Ammon's horn (tissue), 1 donor: ENCODE measurements around the gene TMTC2.
"Not testable (repeated sequence)": the region's sequence is repeated elsewhere in the genome, so short reads cannot be mapped to it uniquely, and the experiment has no call there.

Source experiments
- DNase-seq: peaks from one replicate; pipeline ENCODE4 v3.0.0-alpha.2; 2016; ENCODE audit warnings: low spot score

Gene TMTC2

DNA sequence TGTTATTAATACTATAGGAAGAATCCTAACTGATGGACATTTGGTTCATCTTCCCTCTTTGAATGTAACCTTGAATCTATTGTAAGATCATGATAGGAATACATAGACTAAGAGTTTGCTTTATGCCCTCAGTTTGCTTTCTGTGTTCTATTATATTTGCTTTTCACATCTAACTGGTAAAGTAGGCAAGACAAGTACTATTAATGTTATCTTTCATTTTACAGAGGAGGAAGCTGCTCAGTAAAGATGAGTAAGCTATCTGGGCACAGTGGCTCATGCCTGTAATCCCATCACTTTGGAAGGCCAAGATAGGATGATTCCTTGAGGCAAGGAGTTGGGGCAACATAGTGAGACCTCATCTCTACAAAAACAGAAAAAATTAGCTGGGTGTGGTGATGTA is 103.0 kb downstream of the TMTC2 start:
- DNase-seq: no peak

DNA sequence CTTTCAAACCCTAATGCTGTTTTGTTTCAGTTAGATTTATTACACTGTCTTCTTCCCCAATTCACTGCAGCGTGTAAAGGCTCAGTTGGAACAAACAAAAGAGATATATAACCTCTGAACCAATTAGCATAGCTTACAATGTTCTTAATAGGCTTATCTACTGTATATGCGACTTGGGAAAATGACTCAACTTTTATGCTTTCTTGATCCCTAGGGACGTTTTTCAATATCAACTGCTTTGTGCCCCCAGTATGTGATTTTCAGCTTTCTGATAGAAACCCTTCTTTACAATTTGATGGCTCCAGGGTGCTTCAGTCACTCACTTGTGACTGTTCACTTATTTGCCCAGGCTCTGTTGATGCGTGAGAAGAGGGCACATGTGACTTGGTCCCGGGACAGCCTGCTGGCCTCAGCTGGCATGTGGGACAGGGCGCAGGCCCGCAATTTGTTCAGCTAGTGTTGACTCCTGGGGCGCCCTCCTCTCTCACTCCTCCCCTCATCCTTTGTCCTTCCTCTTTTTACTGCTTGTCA is 107.1 kb downstream of the TMTC2 start:
- DNase-seq: no peak

DNA sequence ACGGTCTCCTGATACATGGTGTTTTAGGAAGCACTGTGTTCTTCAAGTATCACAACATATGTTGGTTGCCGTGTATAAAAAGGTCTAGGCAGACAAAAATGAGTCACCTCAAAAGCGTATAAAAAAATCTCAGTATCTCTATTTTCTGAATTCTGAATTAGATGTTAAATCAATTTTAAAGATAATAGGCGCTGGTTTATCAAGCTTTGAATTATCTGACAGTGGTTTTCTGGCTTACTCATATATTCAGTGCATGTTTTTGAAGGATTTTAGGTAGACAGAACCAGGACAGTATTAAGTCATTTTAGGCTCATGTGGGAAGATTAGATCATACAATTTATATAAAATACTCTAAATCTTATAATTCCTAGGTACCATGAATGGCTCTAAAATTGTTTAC is 110.8 kb downstream of the TMTC2 start:
- DNase-seq: no peak

DNA sequence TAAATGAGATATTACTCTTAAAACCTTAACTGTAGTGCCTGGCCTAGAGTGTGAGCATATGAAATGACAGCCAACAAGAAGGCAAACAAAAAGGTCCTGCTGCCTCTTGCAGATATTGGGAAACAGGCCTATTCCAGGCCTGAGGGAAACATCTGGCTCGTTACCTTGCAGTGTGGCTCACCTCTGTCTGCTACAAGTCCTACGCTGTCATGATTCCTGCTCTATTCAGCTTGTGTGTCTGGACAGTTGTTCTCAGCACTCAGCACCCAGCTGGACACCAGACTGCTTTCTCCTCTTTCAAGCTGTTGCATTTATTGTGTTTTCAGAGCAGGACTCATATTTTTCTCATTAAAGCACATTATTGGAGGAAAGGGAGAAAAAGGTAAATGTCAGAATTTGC is 113.5 kb downstream of the TMTC2 start:
- no peak for DNase-seq

DNA sequence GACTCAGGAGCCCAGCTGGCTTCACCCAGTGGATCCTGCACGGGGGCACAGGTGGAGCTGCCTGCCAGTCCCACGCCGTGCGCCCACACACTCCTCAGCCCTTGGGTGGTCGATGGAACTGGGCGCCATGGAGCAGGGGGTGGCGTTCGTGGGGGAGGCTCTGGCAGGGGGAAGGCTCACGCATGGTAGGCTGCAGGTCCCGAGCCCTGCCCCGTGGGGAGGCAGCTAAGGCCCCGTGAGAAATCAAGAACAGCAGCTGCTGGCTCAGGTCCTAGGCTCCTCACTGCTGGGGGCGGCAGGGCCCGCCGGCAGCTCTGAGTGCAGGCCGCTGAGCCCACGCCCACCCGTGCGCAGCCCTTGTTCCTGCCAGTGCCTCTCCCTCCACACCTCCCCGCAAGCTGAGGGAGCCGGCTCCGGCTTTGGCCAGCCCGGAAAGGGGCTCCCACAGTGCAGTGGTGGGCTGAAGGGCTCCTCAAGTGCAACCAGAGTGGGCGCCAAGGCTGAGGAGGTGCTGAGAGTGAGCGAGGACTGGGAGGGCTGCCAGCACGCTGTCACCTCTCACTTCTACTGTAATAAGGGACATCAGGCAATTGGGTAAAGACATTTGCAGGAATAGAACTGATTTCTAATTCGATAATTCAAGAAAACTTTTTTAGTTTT is 115.4 kb downstream of the TMTC2 start:
- no peak for DNase-seq

DNA sequence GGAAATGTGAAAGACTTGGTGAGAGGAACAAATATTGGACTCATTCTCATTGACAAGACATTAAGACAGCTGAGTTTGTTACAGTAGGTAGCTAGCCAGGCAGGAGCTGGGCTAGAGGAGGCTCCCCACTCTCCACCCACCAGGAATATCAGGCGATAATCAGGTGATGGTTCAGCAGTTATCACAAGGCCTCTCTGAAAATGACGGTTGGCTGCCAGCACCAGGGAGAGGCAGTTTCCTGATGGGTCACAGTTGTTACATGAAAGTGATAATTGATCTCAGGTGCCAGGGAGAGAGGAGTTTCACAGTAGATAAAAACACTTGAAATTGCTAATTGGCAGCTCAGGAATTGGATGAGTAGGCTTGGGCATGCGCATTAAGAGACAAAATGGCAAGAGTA is 116.5 kb downstream of the TMTC2 start:
- no peak for DNase-seq

DNA sequence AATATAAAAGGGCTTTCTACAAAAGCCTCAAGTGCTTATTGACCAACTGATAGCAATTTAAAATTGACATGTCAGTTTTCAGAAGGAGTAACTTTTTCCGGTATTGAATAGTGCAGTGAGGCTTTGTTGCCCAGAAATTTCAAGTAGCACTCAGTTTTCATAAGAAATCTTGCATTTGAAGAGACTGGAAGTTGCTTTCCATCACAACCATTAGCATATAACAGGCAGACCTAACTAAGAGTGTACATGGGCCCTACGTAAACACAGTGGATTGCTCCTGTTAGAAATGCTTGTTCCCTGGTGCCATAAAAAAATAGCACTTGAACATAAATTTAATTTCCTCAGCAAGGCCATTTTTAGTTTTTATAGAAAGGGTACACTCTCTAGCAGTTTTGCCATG is 117.9 kb downstream of the TMTC2 start:
- no peak for DNase-seq

DNA sequence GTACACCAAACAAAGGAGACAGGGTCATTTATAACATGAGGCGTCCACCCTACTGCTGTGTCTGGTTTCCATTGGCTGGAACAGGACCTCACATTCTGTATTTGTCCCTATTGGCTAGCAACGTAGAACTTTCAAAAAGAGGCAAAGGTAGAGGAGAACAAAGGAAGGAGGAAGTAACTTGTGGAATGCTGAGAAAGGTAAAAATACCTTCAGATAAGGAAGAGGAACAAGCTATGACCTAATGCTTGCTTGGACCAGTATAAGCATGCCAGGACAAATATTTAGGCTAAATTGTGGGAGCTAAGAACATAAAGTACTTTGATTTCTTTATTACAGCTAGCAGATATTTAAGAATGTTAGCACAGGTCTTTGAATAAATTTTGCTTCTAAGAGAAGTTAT is 118.3 kb downstream of the TMTC2 start:
- not testable (repeated sequence) for DNase-seq

DNA sequence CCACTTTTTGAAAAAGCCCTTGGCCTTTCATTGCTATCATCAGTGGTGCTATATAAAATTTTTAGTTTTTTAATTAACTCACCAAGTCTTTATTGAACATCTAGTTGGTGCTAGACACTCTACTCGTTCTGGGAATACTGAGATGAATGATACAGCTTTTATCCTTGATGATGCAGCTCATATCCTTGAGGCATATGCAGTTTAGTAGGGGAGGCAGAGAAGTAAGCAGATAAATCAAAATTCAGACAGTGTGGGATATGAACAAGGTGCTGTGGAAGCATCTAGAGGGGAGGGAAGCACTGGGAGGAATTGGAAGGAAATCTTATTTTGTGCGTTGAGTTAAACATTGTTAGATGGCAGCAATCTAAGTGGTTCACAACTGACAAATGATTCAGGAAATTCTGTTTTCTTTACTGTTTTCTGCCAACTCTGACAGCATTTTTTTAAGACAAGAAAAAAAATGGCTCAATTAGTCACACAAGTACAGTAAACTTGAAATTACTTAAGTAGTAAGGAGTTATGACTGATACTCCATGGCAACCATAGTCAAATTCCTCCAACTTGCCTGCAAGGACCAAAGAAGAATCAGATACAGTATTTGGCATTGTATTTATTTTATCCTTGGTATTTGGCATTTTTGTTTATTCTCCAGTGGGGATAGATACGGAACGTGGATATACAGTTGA is 119.2 kb downstream of the TMTC2 start:
- DNase-seq: no peak

DNA sequence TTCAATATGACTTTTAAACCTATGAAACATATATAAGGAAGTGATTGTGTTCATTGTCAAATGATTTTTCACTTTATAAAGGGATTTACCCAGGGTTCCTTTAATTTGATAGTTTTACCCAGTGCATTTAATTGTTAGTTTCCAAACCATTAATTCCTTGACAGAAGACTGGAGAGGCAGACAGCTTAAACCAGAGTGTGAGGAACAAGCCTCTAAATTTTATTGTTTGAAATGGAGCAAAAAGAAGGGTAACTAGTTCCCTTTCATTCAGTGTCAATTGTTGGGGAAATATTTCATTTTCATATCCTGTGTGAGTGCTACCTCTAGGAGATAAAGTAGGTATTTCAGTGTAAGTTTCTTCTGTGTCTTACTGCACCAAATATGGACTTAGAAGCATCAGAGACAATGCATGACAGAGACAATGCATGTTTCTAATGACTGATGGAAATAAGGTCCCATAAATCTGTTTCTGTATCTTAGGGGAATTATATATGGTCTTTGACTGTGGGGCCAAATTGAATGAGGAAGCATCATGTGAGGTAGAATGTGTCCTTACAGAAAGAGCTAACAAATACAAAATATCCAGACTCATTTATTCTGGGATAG is 120.5 kb downstream of the TMTC2 start:
- no peak for DNase-seq

DNA sequence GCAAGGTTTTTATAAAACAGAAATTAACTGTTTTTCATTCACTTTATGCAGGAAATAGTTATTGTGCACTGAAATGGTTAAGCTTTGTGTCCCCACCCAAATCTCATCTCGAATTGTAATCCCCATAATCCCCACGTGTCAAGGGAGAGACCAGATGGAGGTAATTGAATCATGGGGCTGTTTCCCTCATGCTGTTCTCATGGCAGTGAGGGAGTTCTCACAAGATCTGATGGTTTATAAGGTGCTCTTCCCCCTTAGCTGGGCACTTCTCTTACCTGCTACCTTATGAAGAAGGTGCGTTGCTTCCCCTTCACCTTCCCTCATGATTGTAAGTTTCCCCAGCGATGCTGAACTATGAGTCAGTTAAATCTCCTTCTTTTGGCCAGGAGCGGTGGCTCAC is 123.9 kb downstream of the TMTC2 start:
- no peak for DNase-seq

DNA sequence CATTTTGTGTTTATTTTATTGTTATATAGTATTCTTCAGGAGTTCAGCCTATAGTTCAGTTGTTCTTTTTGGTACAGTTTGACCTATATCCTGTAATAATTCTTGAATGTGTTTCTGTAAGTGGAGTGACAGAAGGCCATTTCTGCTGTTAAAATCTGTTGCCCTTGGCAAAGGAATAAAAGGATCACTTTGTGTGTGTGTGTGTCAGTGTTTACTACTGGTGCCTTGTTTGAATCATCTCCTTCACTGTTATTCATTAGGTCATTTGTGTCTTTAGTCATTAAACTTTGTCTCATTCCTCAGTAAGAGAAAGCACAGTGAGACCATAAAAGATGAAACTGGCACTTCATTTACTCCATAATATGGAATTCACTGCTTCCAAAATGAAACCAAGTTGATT is 130.7 kb downstream of the TMTC2 start:
- DNase-seq: peak; percentile 81

DNA sequence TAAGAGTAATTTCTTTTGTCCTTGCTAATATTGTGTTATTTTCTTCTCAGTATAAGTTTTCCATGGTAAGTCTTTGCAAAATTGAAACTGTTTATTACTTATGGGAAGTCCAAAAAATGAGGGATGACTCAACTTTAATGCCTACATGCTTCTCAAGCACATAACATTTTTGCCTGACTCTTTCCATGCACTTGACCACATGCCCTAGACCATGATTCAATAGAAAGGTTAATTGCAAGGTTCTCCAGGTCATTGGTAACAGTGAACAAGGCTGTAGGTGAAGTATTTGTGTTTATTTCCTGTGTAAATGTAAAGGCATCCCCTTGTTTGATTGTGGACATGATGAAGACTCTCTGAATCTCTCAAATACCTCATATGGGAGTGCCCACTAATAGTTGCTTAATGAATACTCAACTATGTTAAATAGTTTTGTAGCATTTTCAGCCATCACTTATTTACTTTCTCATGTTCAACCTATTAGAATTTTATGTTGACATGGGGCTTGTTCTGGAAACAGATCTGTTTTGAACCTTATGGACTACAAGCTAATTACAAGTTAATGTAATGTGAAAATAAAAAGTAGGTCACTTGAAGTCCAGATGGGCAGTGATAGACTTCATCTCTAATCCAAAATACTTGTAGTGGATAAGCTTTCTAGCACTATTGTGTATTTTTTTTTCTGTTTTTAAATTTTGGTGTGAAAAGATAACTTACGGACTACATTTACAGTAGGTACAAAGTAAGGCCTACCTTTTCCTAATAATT is 131.7 kb downstream of the TMTC2 start:
- no peak for DNase-seq

DNA sequence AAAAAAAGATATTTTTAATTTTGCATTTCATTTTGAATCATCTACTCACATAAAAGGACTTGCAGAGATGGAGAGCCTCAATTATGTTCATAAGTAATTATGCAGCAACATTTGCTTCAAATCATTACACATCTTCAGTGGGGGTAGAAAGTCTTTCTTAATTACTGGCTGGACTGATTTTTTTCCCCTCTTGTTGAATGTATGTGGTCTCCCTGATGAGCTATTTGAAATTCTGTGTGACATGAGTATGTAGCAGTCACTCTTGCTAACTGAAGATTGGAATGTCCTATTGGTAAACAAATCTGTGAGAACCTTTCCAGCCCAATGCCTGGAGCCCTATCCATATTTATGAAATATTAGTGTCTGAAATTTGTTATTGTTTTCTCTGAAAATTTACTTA is 139.8 kb downstream of the TMTC2 start:
- DNase-seq: no peak

DNA sequence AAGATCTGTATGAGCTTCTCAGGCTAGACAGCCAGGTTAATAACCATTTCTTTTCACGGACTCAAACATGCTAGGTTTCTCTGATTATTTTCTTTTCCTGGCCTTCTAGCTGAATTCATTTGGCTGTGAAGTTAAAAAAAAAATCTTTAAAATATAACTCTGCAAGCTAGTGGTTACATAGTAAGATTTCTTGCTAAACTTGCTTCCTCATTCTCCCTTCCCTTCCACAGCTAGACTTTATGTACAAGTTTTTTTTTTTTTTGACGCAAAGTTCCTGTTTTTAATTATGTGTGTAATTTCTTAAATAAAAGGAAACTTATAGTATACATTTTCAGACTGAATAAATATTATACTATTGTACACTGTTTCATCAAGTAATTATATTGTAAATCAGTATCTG is 145.4 kb downstream of the TMTC2 start:
- DNase-seq: no peak

DNA sequence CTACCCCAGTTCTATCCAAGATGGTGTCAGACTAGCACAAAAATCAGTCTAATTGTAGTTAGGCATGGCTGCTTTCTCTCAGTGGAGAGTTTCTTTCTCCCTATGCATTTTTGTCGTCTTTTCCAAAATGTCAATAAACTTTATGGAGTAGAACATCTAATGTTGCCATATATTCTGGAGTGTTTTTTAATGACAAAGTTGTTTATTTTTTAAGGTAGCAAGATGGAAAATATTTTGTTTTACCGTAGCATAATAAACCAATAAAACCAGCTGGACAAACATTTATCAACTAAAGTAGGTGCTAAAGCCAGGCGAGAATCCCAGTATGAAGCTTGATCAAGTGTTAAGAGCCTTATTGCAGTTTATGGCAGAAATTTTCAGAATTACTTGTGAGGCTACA is 146.3 kb downstream of the TMTC2 start:
- DNase-seq: no peak

DNA sequence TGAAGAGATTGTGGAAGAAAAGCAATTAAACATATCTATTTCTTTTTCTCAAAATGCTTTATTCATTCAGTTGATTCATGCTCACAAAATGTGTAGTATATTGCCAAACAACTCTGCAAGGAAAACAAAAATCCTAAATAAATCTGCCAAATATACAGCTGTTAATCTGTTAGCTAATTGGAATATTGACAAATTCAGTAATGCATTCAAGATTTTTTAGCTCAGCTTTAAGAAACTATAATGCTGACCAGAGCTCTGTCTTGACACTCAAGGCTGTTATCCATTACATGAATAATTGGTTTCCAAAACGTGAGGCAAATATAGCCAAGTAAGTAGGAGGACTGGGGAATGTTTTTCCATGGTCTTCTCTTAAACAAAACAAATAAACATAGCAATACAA is 146.8 kb downstream of the TMTC2 start:
- DNase-seq: no peak

DNA sequence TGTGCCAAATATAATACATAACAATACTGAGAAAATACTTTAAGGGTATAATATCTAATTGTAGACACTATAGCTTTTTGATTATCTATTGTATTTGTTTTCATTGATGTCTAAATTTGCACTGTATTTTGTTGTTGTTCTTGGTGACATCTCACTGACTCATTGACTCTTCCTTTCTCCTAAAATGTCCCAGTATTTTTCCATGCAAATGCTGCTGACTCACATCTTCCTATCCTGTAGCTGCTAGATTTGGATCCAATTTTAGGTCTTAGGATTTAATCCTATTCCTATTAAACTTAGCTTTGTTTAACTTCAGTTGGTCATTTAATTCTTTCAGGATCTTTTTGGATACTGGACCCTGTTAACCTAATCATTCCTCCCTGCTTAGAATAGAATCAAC is 148.5 kb downstream of the TMTC2 start:
- DNase-seq: peak; percentile 27

DNA sequence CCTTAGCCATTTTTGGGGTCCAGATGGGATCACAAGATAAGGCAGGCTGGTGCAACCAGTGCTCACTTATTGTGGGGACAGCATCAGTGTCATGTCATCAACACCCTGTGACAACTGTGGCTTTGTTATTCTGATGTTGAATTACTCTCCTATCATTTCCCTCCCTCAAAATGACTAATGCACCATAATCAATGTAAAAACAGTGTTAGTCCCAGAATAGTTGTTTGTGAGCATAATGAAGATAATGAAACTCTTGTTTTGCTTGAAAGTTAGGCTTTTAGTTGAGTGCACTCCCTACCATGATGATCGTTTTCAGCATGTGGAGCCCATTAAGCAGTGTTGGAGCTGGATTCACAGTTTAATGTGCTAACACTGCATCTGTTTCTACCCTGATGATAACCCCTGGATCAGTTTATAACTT is 151.4 kb downstream of the TMTC2 start:
- peak; percentile 92 for DNase-seq

DNA sequence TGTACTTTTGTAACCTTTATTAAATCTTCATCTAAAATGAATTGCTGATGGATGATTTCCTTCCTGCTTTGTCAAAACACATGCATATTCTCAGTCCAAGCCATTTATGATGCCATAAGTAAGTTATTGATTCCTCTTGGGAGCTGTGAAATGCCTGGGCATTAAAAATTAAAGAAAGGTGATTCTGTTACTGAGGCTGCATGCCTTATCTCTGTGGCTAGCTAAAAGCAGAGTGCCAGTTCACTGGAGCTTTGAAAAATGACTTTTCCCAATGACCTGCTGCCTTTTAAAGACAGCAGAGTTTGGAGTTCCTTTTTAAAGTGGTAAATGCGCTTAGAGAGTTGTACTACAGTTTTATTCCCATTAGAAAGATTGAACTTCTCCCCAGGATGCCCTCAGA is 152.1 kb downstream of the TMTC2 start:
- DNase-seq: no peak

DNA sequence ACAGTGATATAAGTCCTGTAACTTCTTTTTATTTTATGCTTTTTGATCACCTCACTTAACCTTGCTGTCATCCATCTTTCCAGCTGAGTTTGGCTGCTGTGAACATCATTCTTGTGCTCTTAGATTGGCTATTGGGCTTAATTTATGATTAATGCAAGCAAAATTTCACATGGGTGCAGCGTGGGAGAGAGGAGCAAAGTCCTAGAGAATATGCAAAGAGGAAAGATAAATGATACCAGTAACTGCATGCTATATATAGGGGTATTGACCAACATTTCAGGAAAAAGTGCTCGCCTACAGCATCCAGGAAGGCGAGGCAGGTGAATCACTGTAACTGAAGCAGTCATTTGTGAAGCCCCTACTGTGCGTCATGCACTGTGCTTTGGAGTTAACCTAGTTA is 153.1 kb downstream of the TMTC2 start:
- DNase-seq: no peak

DNA sequence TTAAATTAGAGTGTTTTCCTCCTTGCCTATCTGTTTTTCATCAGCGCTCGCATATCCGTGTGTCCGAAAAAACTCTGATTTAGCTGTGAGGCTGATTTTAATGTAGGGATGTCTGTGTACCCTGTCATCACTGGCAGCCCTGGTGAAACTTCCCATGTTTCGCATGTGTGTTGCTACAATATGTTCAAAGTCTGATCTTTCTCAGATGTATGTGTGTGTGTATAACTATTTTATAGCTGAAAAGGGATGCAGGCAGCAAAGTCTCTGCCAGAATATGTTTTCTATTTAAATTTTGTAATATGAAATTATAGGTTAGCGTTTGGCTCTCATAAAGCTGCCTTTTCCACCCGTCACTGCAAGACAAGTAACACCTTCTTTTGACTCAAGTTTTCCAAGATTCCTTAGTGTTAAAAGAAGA is 154.8 kb downstream of the TMTC2 start:
- DNase-seq: no peak

DNA sequence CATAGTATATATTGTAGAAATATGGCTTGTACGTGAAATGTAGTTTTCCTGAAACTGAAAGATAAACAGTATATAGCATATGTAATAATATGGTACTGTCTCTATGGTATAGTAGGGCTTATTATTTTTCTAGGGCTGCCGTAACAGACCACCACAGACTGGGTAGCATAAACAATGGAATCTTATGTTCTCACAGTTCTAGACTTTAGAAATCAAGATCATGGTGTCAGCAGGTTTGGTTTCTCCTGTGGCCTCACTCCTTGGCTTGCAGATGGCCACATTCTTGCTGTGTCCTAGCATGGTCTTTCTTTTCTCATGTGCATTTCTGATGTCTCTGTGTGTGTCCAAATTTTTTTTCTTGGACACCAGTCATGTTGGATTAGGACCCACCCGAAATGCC is 155.8 kb downstream of the TMTC2 start:
- no peak for DNase-seq
